Transverse colon (tissue), 4 donors: Measurements from ENCODE around the gene TAF1C. TPM values are rescaled to one million over a fixed set of nuclear protein-coding genes. Genes with fewer than 3 reads are reported as not detected.

Experiments used
- DNase-seq: peaks from one replicate; pipeline ENCODE4 v3.0.0-alpha.2; 2019
- H3K27ac ChIP-seq, 4 donors: fragments of 200-600 bp; sonication (generic); 2 replicates each; pipeline ENCODE4 v1.5.1; 2016 to 2018; ENCODE audit warnings: inconsistent platforms in 4 of 4
- H3K27me3 ChIP-seq: fragments of 200-600 bp; sonication (generic); 2 replicates; pipeline ENCODE4 v1.5.1; 2017; ENCODE audit warnings: inconsistent platforms
- H3K36me3 ChIP-seq, 4 donors: fragments of 200-600 bp; sonication (generic); 2 replicates each; pipeline ENCODE4 v1.5.1; 2017 to 2019; ENCODE audit warnings: inconsistent platforms in 4 of 4
- H3K4me1 ChIP-seq, 4 donors: fragments of 200-600 bp; sonication (generic); 2 replicates each; pipeline ENCODE4 v1.5.1; 2017 to 2020; ENCODE audit warnings: inconsistent platforms in 4 of 4
- H3K4me3 ChIP-seq, 4 donors: fragments of 200-600 bp; sonication (generic); 1 replicate in 1 of 4; 2 replicates in 3 of 4; pipeline versions ENCODE4 v1.5.1 to v1.6.1; 2017 to 2019; ENCODE audit warnings: inconsistent platforms in 4 of 4
- H3K9me3 ChIP-seq, 2 donors: fragments of 200-600 bp; sonication (generic); 2 replicates each; pipeline ENCODE4 v1.5.1; 2017 to 2019; ENCODE audit warnings: inconsistent platforms in 2 of 2
- CTCF ChIP-seq, 5 experiments: fragments of 200-600 bp in 3 of 5; fragments of 450-650 bp in 2 of 5; sonication (generic) in 3 of 5; IDR thresholded peaks; 1 replicate in 2 of 5; 2 replicates in 3 of 5; pipeline ENCODE4 v1.5.1; 2016 to 2017; ENCODE audit warnings: antibody characterized with exemption in 5 of 5, inconsistent platforms in 3 of 5, mild to moderate bottlenecking in 2 of 5, moderate library complexity in 1 of 5
- EP300 ChIP-seq: sonication (generic); formaldehyde crosslinking; IDR thresholded peaks from one replicate; pipeline ENCODE4 v1.6.1; 2017; ENCODE audit warnings: antibody characterized with exemption, low read depth
- POLR2A ChIP-seq: fragments of 450-650 bp; IDR thresholded peaks from one replicate; pipeline ENCODE4 v1.6.1; 2016; ENCODE audit warnings: antibody characterized with exemption, mild to moderate bottlenecking, moderate library complexity
- POLR2AphosphoS5 ChIP-seq, 3 donors: sonication (generic); formaldehyde crosslinking; IDR thresholded peaks; one replicate each; pipeline ENCODE4 v1.6.1; 2016; ENCODE audit warnings: antibody characterized with exemption in 3 of 3
- WGBS, 2 donors: methylation state at CpG; one replicate each; pipeline ENCODE4 v1.1.5; 2018; ENCODE audit warnings: low coverage in 1 of 2; 5-methylcytosine and 5-hydroxymethylcytosine counted together
- in situ Hi-C, 4 donors: fragments of 200-750 bp; cut with MboI; loops; one replicate each; pipeline versions ENCODE4 v1.15.0 to v1.15.1; 2017; ENCODE audit warnings: low sequenced_read_pairs in 3 of 4, low pct_ligation_motif_present in 1 of 4, low pct_unique_long_range_greater_than_20kb in 1 of 4
- intact Hi-C: fragments of 100-400 bp; cut with DNase I; formaldehyde crosslinking; loops from one replicate; pipeline ENCODE4 v1.15.1; 2023; ENCODE audit warnings: low total_unique reads
- total RNA-seq, 4 donors: library from RNA; depleted of rRNA; stranded (reverse); fragments of >200 nt; gene quantifications; one replicate each; pipeline ENCODE4 v1.1.0, GENCODE V29; 2016

TAF1C gene
- total RNA-seq, 4 donors from 2014 or later: 33.3 to 297 (median 54.1) TPM

GRCh38 chr16:84194470-84195200 lies 7.8 kb upstream of the TAF1C start:
- no peaks in the 10 kb centered on the region for H3K27me3 ChIP-seq
- no peak overlapping the region for H3K4me3 ChIP-seq
- DNase-seq: no peak
- TF ChIP-seq CTCF (IDR thresholded peaks at IDR 0.05) (no peak), POLR2AphosphoS5 (IDR thresholded peaks at IDR 0.05) (no peak), EP300 (no peak), POLR2A (no peak)
- H3K9me3 ChIP-seq: no peaks in the 10 kb centered on the region
- intact Hi-C loops (no loop called here), in situ Hi-C loops (loop anchor here in 2 of 4 donors (25.0 kb wide), 2 partner anchors 232 to 382 kb away; partner anchors contain the start of genes HSBP1 (in 1 of the 2), NECAB2 (in 1 of the 2) and OSGIN1 (in 1 of the 2))
- no peak overlapping the region for H3K27ac ChIP-seq
- WGBS, 2 donors: 74 to 100% methylated on average over 3 to 33 of the region's 34 CpGs
- no peaks in the 10 kb centered on the region for H3K36me3 ChIP-seq
- H3K4me1 ChIP-seq: no peaks in the 10 kb centered on the region

GRCh38 chr16:84194018-84194417 lies 7.2 kb upstream of the TAF1C start:
- in situ Hi-C loops: loop anchor here in 2 of 4 donors (25.0 kb wide), 2 partner anchors 232 to 382 kb away; partner anchors contain the start of genes HSBP1 (in 1 of the 2), NECAB2 (in 1 of the 2) and OSGIN1 (in 1 of the 2)

GRCh38 chr16:84193480-84193879 lies 6.6 kb upstream of the TAF1C start:
- 77 to 100% methylated on average over 2 to 7 of the region's 7 CpGs for WGBS, 2 donors
- H3K9me3 ChIP-seq: no peaks in the 10 kb centered on the region
- no peak for TF ChIP-seq EP300
- TF ChIP-seq CTCF (IDR thresholded peaks at IDR 0.05): no peak
- no peak for TF ChIP-seq POLR2AphosphoS5 (IDR thresholded peaks at IDR 0.05)
- in situ Hi-C loops (loop anchor here in 2 of 4 donors (25.0 kb wide), 2 partner anchors 231 to 381 kb away; partner anchors contain the start of genes HSBP1 (in 1 of the 2), NECAB2 (in 1 of the 2) and OSGIN1 (in 1 of the 2)), intact Hi-C loops (no loop called here)
- H3K4me1 ChIP-seq: no peaks in the 10 kb centered on the region
- no peaks in the 10 kb centered on the region for H3K27me3 ChIP-seq
- no peak overlapping the region for H3K27ac ChIP-seq
- DNase-seq: no peak
- no peaks in the 10 kb centered on the region for H3K36me3 ChIP-seq
- no peak overlapping the region for H3K4me3 ChIP-seq

More at GRCh38 chr16:84194018-84194417, 7.2 kb upstream of the TAF1C start:
- no peak for TF ChIP-seq EP300
- no peak for TF ChIP-seq POLR2AphosphoS5 (IDR thresholded peaks at IDR 0.05)
- no peak for TF ChIP-seq POLR2A
- Histone ChIP-seq H3K27me3 (no peaks in the 10 kb centered on the region), H3K27ac (no peak overlapping the region), H3K9me3 (no peaks in the 10 kb centered on the region), H3K4me3 (no peak overlapping the region), H3K4me1 (no peaks in the 10 kb centered on the region), H3K36me3 (no peaks in the 10 kb centered on the region)
- DNase-seq: no peak
- intact Hi-C loops: no loop called here
- 81 to 100% methylated on average over 1 to 11 of the region's 11 CpGs for WGBS, 2 donors

GRCh38 chr16:84191466-84191865 lies 4.6 kb upstream of the TAF1C start:
- WGBS, 2 donors: 90% methylated on average over 8 of the region's 16 CpGs; no CpG with 5 or more reads in 1 of the 2 donors
- Histone ChIP-seq H3K9me3 (no peaks in the 10 kb centered on the region), H3K27ac (no peak overlapping the region), H3K4me1 (no peaks in the 10 kb centered on the region), H3K27me3 (no peaks in the 10 kb centered on the region), H3K4me3 (no peak overlapping the region), H3K36me3 (no peaks in the 10 kb centered on the region)
- intact Hi-C loops (no loop called here), in situ Hi-C loops (loop anchor here in 2 of 4 donors (25.0 kb wide), 2 partner anchors 229 to 379 kb away; partner anchors contain the start of genes HSBP1 (in 1 of the 2), NECAB2 (in 1 of the 2) and OSGIN1 (in 1 of the 2))
- DNase-seq: no peak
- TF ChIP-seq POLR2A: no peak
- no peak for TF ChIP-seq EP300
- no peak for TF ChIP-seq CTCF (IDR thresholded peaks at IDR 0.05)
- no peak for TF ChIP-seq POLR2AphosphoS5 (IDR thresholded peaks at IDR 0.05)
